Heart left ventricle (tissue), 13 donors: ENCODE data around the gene PTH2R.

Experiments
- CTCF ChIP-seq, 12 donors: fragments of 200-600 bp; sonication (generic) in 4 of 12; IDR thresholded peaks; one replicate each; pipeline versions ENCODE4 v1.5.0 to v1.8.0; 2018 to 2022; ENCODE audit warnings: antibody characterized with exemption in 12 of 12, mild to moderate bottlenecking in 5 of 12
- POLR2A ChIP-seq, 2 donors: fragments of 450-650 bp; IDR thresholded peaks; one replicate each; pipeline ENCODE4 v1.6.1; 2017; ENCODE audit warnings: antibody characterized with exemption in 2 of 2, mild to moderate bottlenecking in 2 of 2, moderate library complexity in 2 of 2
- donor health status: ischemic (EF 13 %, LVEDD 7.1; RV severe dilation, severe dysfunction).
- donor health status: DM: no; HTN: yes; CAD: no.
- donor health status: DM: no; HTN: no; CAD: no.
- donor health status: ischemic (EF 25% LVEDD 6.9; RV normal size, moderate dysfunction).
- donor health status: ischemic (EF 25% LVEDD 5.7; RV mildly dilated, moderate dysfunction).
- donor health status: ischemic (EF 35%, LVEDD 5.7; RV mildly dilated, moderate dysfunction).
- donor health status: nonischemic (EF 11% LVEDD 7.7; RV severe dilation, severe dysfunction).
- donor health status: DM: yes; HTN: yes; CAD: no.
- donor health status: PGD.
- donor health status: ischemic (EF 29% LVEDD 5.4; RV normal size, mild dysfunction).
- donor health status: nonischemic (EF 23%, LVEDD 6.1; RV moderate dilation, normal function).

GRCh38 chr2:208515099-208515498 lies 108.5 kb downstream of the PTH2R start:
- no peak for TF ChIP-seq CTCF (IDR thresholded peaks at IDR 0.05)
- no peak for TF ChIP-seq POLR2A (IDR thresholded peaks at IDR 0.05)
